Karpas-422 (cell line): ENCODE results near the gene HS3ST5. TPM values are rescaled to one million over a fixed set of nuclear protein-coding genes. Genes with fewer than 3 reads are reported as not detected.

Source experiments
- DNase-seq: peaks from one replicate; pipeline ENCODE4 v3.0.0-alpha.2; 2015
- H2AFZ ChIP-seq: fragments of 200-600 bp; sonication (generic); 2 replicates; pipeline ENCODE4 v1.6.1; 2014; ENCODE audit warnings: antibody characterized with exemption, low read length, mixed read lengths
- H3K27ac ChIP-seq: fragments of 200-600 bp; sonication (generic); 2 replicates; pipeline ENCODE4 v1.5.1; 2014; ENCODE audit warnings: mild to moderate bottlenecking, low read length, moderate library complexity
- H3K27me3 ChIP-seq: fragments of 200-600 bp; sonication (generic); 2 replicates; pipeline ENCODE4 v1.6.1; 2014; ENCODE audit warnings: low read length, mixed read lengths
- H3K36me3 ChIP-seq: fragments of 200-600 bp; sonication (generic); 2 replicates; pipeline ENCODE4 v1.6.1; 2014; ENCODE audit warnings: low read length, mixed read lengths; ENCODE audit not compliant: insufficient read depth
- H3K4me1 ChIP-seq: fragments of 200-600 bp; sonication (generic); 2 replicates; pipeline ENCODE4 v1.6.1; 2014; ENCODE audit warnings: mild to moderate bottlenecking, low read length, mixed read lengths
- H3K4me2 ChIP-seq: fragments of 200-600 bp; sonication (generic); 2 replicates; pipeline ENCODE4 v1.6.1; 2014; ENCODE audit warnings: low read length, low read depth, mild to moderate bottlenecking; ENCODE audit not compliant: poor library complexity, severe bottlenecking
- H3K4me3 ChIP-seq: fragments of 200-600 bp; sonication (generic); 2 replicates; pipeline ENCODE4 v1.5.1; 2014; ENCODE audit warnings: mild to moderate bottlenecking, antibody characterized with exemption, low read length, mixed read lengths
- H3K79me2 ChIP-seq: fragments of 200-600 bp; sonication (generic); 2 replicates; pipeline ENCODE4 v1.6.1; 2014; ENCODE audit warnings: mild to moderate bottlenecking, low read length, mixed read lengths
- H3K9ac ChIP-seq: fragments of 200-600 bp; sonication (generic); 2 replicates; pipeline ENCODE4 v1.6.0; 2014; ENCODE audit warnings: low read length
- H3K9me2 ChIP-seq: fragments of 200-600 bp; sonication (generic), shearing (Covaris generic); replicated peaks from 2 replicates; pipeline ENCODE4 v1.6.0; 2014; ENCODE audit warnings: mild to moderate bottlenecking, low read length, moderate library complexity; ENCODE audit not compliant: insufficient read depth
- H3K9me3 ChIP-seq: fragments of 300-700, 200-600 bp; sonication (generic); 2 replicates; pipeline ENCODE4 v1.6.1; 2014; ENCODE audit warnings: low read length, mixed read lengths
- H4K20me1 ChIP-seq: fragments of 200-600 bp; sonication (generic); 2 replicates; pipeline ENCODE4 v1.6.1; 2014; ENCODE audit warnings: mild to moderate bottlenecking, antibody characterized with exemption, low read length, low read depth; ENCODE audit not compliant: insufficient read depth
- total RNA-seq: library from RNA; depleted of rRNA; stranded (reverse); fragments of >200 nt; shearing (Covaris generic); gene quantifications from 2 replicates; pipeline ENCODE4 v1.2.3, GENCODE V29; 2014; ENCODE audit warnings: low replicate concordance

HS3ST5 gene
- total RNA-seq, 1 experiment from 2014 or later, result not detected

DNA sequence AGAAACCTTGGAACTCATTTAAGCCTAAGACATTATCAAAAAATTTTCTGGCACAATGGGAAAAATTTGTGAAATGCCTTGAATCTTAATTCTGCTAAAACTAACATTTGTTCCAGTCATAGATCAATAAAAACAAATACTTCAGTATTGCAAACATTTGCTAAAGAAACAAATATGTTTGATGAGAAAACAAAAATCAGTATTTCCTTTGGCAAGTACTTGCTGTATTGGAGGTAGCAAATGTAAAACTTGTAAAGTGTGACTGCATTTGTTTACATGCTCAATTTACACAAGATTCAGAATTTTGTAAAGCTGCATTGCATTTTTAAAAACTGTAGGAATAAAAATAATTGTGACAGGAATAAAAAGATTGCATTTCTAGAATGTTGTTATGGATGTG is 183.1 kb downstream of the HS3ST5 start:
- H3K79me2 ChIP-seq, result no peaks in the 10 kb centered on the region
- no peak for DNase-seq
- H3K27me3 ChIP-seq, result no peaks in the 10 kb centered on the region
- no peak overlapping the region for H2AFZ ChIP-seq
- no peaks in the 10 kb centered on the region for H4K20me1 ChIP-seq
- H3K4me3 ChIP-seq, result no peak overlapping the region
- no peak overlapping the region for H3K27ac ChIP-seq
- no peaks in the 10 kb centered on the region for H3K4me1 ChIP-seq
- no peaks in the 10 kb centered on the region for H3K36me3 ChIP-seq
- no peaks in the 10 kb centered on the region for H3K9me2 ChIP-seq
- H3K9me3 ChIP-seq, result no peaks in the 10 kb centered on the region
- H3K4me2 ChIP-seq, result no peak overlapping the region
- H3K9ac ChIP-seq, result no peak overlapping the region

GRCh38 chr6:114158838-114159694 is 183.8 kb downstream of the HS3ST5 start:
- H3K4me1 ChIP-seq, result no peaks in the 10 kb centered on the region
- no peaks in the 10 kb centered on the region for H3K36me3 ChIP-seq
- H3K9me3 ChIP-seq, result no peaks in the 10 kb centered on the region
- H3K4me3 ChIP-seq, result no peak overlapping the region
- no peaks in the 10 kb centered on the region for H3K9me2 ChIP-seq
- H3K27me3 ChIP-seq, result no peaks in the 10 kb centered on the region
- H3K4me2 ChIP-seq, result no peak overlapping the region
- no peaks in the 10 kb centered on the region for H4K20me1 ChIP-seq
- H3K9ac ChIP-seq, result no peak overlapping the region
- no peak overlapping the region for H3K27ac ChIP-seq
- no peak overlapping the region for H2AFZ ChIP-seq
- no peak for DNase-seq
- H3K79me2 ChIP-seq, result no peaks in the 10 kb centered on the region

- H4K20me1 ChIP-seq, result no peaks in the 10 kb centered on the region
- H3K79me2 ChIP-seq, result no peaks in the 10 kb centered on the region
- H3K9me3 ChIP-seq, result no peaks in the 10 kb centered on the region
- no peaks in the 10 kb centered on the region for H3K4me1 ChIP-seq
- no peak overlapping the region for H3K9ac ChIP-seq
- H3K4me2 ChIP-seq, result no peak overlapping the region
- no peaks in the 10 kb centered on the region for H3K27me3 ChIP-seq
- DNase-seq, result no peak
- H3K4me3 ChIP-seq, result no peak overlapping the region
- H3K27ac ChIP-seq, result no peak overlapping the region
- no peaks in the 10 kb centered on the region for H3K36me3 ChIP-seq
- no peak overlapping the region for H2AFZ ChIP-seq
- no peaks in the 10 kb centered on the region for H3K9me2 ChIP-seq
These were observed 184.4 kb downstream of the HS3ST5 start for GRCh38 chr6:114158411-114158810.

DNA sequence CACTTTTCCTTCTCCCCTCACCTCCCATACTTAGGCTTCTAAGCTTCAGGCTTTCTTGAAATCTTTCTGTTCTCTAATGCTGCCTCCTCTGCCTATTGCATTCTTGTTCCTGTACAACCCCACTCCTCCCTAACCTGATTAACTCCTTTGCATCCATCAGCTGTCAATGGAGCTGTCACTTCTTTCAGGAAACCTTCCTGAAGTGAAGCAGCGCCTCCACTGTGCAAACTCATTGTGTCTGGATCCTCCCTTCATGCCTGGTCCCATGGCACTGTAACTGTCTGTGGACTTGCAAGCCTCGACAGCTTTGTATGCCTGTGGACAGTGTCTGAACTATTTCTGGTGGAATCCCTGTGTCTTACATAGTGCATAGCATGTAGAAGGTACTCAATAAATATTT is 185.0 kb downstream of the HS3ST5 start:
- no peaks in the 10 kb centered on the region for H3K36me3 ChIP-seq
- H3K9me3 ChIP-seq, result no peaks in the 10 kb centered on the region

DNA sequence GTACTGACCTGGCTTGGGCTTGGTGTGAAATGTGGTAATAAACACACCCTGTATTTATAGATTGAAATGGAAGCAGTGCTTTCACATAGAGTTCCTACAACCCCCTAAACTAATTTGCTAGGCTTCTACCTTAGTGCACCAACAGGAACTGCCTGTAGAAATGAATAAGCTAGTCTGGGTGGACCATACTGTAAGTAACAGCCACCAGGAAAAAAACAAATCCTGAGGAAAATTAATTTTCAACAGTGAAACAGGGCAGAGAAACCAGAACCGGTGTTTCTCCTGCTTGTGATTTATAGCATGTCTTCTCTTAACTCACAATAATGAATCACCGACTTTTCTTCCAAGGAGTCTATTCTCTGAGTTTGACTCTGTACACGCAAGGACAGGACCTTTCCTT is 187.1 kb downstream of the HS3ST5 start:
- no peaks in the 10 kb centered on the region for H3K27me3 ChIP-seq
- no peak overlapping the region for H3K4me2 ChIP-seq
- H3K4me1 ChIP-seq, result no peaks in the 10 kb centered on the region
- H3K9me3 ChIP-seq, result no peaks in the 10 kb centered on the region
- no peak for DNase-seq
- H3K9me2 ChIP-seq, result no peaks in the 10 kb centered on the region
- H4K20me1 ChIP-seq, result no peaks in the 10 kb centered on the region
- H2AFZ ChIP-seq, result no peak overlapping the region
- H3K4me3 ChIP-seq, result no peak overlapping the region
- no peak overlapping the region for H3K9ac ChIP-seq
- H3K79me2 ChIP-seq, result no peaks in the 10 kb centered on the region
- H3K36me3 ChIP-seq, result no peaks in the 10 kb centered on the region
- no peak overlapping the region for H3K27ac ChIP-seq

More for the DNA sequence above, 185.0 kb downstream of the HS3ST5 start:
- no peaks in the 10 kb centered on the region for H4K20me1 ChIP-seq
- H3K9ac ChIP-seq, result no peak overlapping the region
- H3K4me3 ChIP-seq, result no peak overlapping the region
- no peaks in the 10 kb centered on the region for H3K27me3 ChIP-seq
- H3K9me2 ChIP-seq, result no peaks in the 10 kb centered on the region
- no peak overlapping the region for H3K27ac ChIP-seq
- H3K4me1 ChIP-seq, result no peaks in the 10 kb centered on the region
- H3K4me2 ChIP-seq, result no peak overlapping the region
- H3K79me2 ChIP-seq, result no peaks in the 10 kb centered on the region
- no peak for DNase-seq
- no peak overlapping the region for H2AFZ ChIP-seq

DNA sequence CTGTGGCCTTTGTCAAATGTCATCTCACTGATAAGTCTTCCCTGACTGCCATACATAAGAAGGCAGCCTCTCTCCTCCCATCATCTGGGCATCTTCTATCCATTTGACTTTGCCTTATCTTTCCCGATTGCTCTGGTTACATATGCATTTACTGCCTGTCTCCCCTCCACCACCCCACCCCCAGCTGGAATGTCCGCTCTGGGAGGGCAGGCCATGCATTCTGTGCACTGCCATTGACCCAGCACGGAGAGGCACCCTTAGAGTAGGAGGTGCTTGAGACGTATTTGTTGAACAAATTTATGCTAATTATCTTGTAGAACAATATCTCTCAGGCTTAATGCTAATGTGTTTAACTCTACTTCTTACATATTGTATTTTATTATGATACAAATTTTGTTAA is 188.0 kb downstream of the HS3ST5 start:
- no peak overlapping the region for H3K27ac ChIP-seq
- H3K9ac ChIP-seq, result no peak overlapping the region
- no peak overlapping the region for H2AFZ ChIP-seq
- DNase-seq, result no peak
- no peak overlapping the region for H3K4me3 ChIP-seq
- no peaks in the 10 kb centered on the region for H3K4me1 ChIP-seq
- no peaks in the 10 kb centered on the region for H4K20me1 ChIP-seq
- H3K4me2 ChIP-seq, result no peak overlapping the region
- no peaks in the 10 kb centered on the region for H3K27me3 ChIP-seq
- H3K79me2 ChIP-seq, result no peaks in the 10 kb centered on the region
- no peaks in the 10 kb centered on the region for H3K36me3 ChIP-seq
- no peaks in the 10 kb centered on the region for H3K9me3 ChIP-seq
- no peaks in the 10 kb centered on the region for H3K9me2 ChIP-seq

- no peaks in the 10 kb centered on the region for H4K20me1 ChIP-seq
- H3K9ac ChIP-seq, result no peak overlapping the region
- H3K9me2 ChIP-seq, result no peaks in the 10 kb centered on the region
- DNase-seq, result no peak
- H3K9me3 ChIP-seq, result no peaks in the 10 kb centered on the region
- H3K4me1 ChIP-seq, result no peaks in the 10 kb centered on the region
- no peak overlapping the region for H3K4me3 ChIP-seq
- no peaks in the 10 kb centered on the region for H3K27me3 ChIP-seq
- H3K27ac ChIP-seq, result no peak overlapping the region
- no peaks in the 10 kb centered on the region for H3K36me3 ChIP-seq
- H3K4me2 ChIP-seq, result no peak overlapping the region
- H2AFZ ChIP-seq, result no peak overlapping the region
- no peaks in the 10 kb centered on the region for H3K79me2 ChIP-seq
These were observed 189.4 kb downstream of the HS3ST5 start for GRCh38 chr6:114153448-114153847.

DNA sequence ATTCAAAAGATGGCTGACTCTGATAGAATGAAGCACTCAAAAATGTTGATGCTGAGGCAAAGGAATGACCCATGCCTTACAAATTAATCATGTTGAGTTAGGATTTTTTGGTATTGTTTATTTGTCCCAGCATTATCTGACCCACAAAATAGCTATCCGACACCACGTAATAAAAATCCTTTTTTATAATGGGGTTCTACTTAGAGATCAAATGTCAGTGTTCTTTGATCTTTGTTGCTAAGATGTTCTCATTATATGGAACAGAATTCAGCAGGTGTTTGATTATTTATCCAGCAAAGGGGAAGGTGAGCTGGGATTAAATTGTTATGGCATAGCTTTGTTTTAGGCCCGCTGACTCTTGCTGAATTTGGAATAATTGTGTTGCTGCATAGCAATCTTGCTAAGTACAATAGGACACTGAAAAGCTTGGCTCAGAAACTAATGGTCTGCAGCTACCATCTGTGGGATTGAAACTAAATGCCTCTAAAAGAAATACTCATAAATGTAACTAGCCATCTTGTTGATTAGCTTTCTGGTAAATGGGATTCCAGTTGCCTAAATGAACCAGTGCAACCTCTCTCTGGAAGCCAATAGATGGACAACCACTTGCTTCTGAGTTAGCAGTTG is 191.6 kb downstream of the HS3ST5 start:
- Histone ChIP-seq H3K27me3 (no peaks in the 10 kb centered on the region), H3K36me3 (no peaks in the 10 kb centered on the region), H2AFZ (no peak overlapping the region), H3K9ac (no peak overlapping the region), H3K4me2 (no peak overlapping the region), H3K9me3 (no peaks in the 10 kb centered on the region), H3K79me2 (no peaks in the 10 kb centered on the region), H3K9me2 (no peaks in the 10 kb centered on the region), H4K20me1 (no peaks in the 10 kb centered on the region), H3K27ac (no peak overlapping the region), H3K4me3 (no peak overlapping the region), H3K4me1 (no peaks in the 10 kb centered on the region)
- DNase-seq, result no peak
